Suppressor macrophage (primary cell): Measurements from ENCODE around the gene GOSR1.
"Not testable (repeated sequence)": the region's sequence is repeated elsewhere in the genome, so short reads cannot be mapped to it uniquely, and the experiment has no call there.

Experiments
- DNase-seq, 4 experiments: peaks; one replicate each; pipeline ENCODE4 v3.0.0-alpha.2; 2020 to 2022
- total RNA-seq, 17 experiments: gene quantifications; one replicate each; lab custom pipeline; 2026; ENCODE audit warnings: mixed read lengths in 6 of 17, inconsistent platforms in 3 of 17; lab: John Stamatoyannopoulos, UW

GOSR1 gene
- total RNA-seq: 41.3 to 68.7 (median 54.0) reads per million in 17 experiments

- peak; percentile 97 to 98 (median 98) for DNase-seq
Observed at GRCh38 chr17:30477083-30477773, at the start of gene GOSR1. Gene GOSR1 (plus strand): TSS chr17:30477408. CDS start chr17:30477434, 26 bp downstream.

- DNase-seq: no peak
Observed at GRCh38 chr17:30427611-30428010, 49.6 kb upstream of the GOSR1 start.

GRCh38 chr17:30429155-30429554, 48.1 kb upstream of the GOSR1 start:
- no peak for DNase-seq

- peak; percentile 30 to 63 (median 48) for DNase-seq
Observed at GRCh38 chr17:30433514-30433913, 43.7 kb upstream of the GOSR1 start.

GRCh38 chr17:30436729-30437128, 40.5 kb upstream of the GOSR1 start:
- DNase-seq: no peak

GRCh38 chr17:30443721-30444120, 33.5 kb upstream of the GOSR1 start:
- DNase-seq: no peak

GRCh38 chr17:30446640-30447039, 30.6 kb upstream of the GOSR1 start:
- DNase-seq: not testable (repeated sequence)

- no peak for DNase-seq
Observed at GRCh38 chr17:30449480-30449879, 27.7 kb upstream of the GOSR1 start.

GRCh38 chr17:30450125-30451027, 26.8 kb upstream of the GOSR1 start:
- no peak for DNase-seq

GRCh38 chr17:30454635-30455034, 22.6 kb upstream of the GOSR1 start:
- DNase-seq: peak; percentile 48 to 79 (median 60)

- DNase-seq: no peak
Observed at GRCh38 chr17:30458371-30458770, 18.8 kb upstream of the GOSR1 start.

- DNase-seq: not testable (repeated sequence)
Observed at GRCh38 chr17:30458797-30459413, 18.3 kb upstream of the GOSR1 start.

- DNase-seq: no peak
Observed at GRCh38 chr17:30468465-30468864, 8.7 kb upstream of the GOSR1 start.

- no peak for DNase-seq
Observed at GRCh38 chr17:30472238-30472890, 4.8 kb upstream of the GOSR1 start.

GRCh38 chr17:30475206-30475605, 2.0 kb upstream of the GOSR1 start:
- DNase-seq: no peak

GRCh38 chr17:30476726-30477082, 504 bp upstream of the GOSR1 start:
- DNase-seq: peak in 2 of 4 experiments; percentile 13 to 17

- peak; percentile 62 to 84 (median 73) for DNase-seq
Observed at GRCh38 chr17:30477774-30478115, 537 bp downstream of the GOSR1 start.

- no peak for DNase-seq
Observed at GRCh38 chr17:30482555-30482954, 5.3 kb downstream of the GOSR1 start.

- DNase-seq: no peak
Observed at GRCh38 chr17:30483159-30483558, 6.0 kb downstream of the GOSR1 start.

GRCh38 chr17:30493780-30494179, 16.6 kb downstream of the GOSR1 start:
- no peak for DNase-seq

- DNase-seq: no peak
Observed at GRCh38 chr17:30495586-30495985, 18.4 kb downstream of the GOSR1 start.

- DNase-seq: no peak
Observed at GRCh38 chr17:30503558-30503957, 26.4 kb downstream of the GOSR1 start.
